ENCODE data around the gene MMP24. TPM values are rescaled to one million over a fixed set of nuclear protein-coding genes. Genes with fewer than 3 reads are reported as not detected.

The MMP24 gene
- polyA plus RNA-seq, 3 donors from 2014 or later = 0.06 to 0.17 TPM; not detected in 1

DNA sequence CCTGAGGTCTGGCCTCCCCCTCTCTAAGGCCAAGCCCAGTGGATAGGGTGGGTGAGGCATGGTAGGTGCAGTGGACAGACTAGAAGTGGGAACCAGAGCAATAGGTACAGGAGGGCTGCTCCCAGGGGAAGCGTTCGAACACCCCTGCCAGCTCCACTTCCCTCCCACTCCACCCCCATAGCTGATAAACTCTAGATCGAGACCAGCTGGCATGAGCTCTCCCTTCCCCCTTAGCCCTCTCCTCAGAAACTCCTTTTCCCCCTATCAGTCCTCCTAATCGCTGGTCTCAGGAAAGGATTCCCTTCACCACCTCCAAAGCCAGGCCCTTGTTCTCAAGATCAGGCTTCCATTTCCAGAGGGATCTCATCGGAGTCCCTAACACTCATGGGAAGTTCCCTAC, 71.8 kb downstream of the MMP24 start:
- H3K27me3 Mint-ChIP-seq (ENCODE audit: low read depth in 3 of 3) = peaks cover 3 to 5% (median 3%) of the 10 kb centered on the region in 3 donors
- no peak for DNase-seq
- H3K4me3 Mint-ChIP-seq = no peak overlapping the region
- peaks cover 0 to 5% of the 10 kb centered on the region in 2 donors for H3K4me1 Mint-ChIP-seq
- peaks cover 0 to 4% (median 0%) of the 10 kb centered on the region in 3 donors for H3K36me3 Mint-ChIP-seq
- H3K27ac Mint-ChIP-seq = peak overlapping the region in 1 of 6 donors; percentile 62
- H3K9me3 Mint-ChIP-seq = no peaks in the 10 kb centered on the region

- no peak overlapping the region for H3K27ac Mint-ChIP-seq
- H3K9me3 Mint-ChIP-seq = no peaks in the 10 kb centered on the region
- H3K36me3 Mint-ChIP-seq = peaks cover 0 to 4% (median 0%) of the 10 kb centered on the region in 3 donors
- H3K4me3 Mint-ChIP-seq = no peak overlapping the region
- peaks cover 2 to 13% of the 10 kb centered on the region in 2 donors for H3K4me1 Mint-ChIP-seq
- H3K27me3 Mint-ChIP-seq (ENCODE audit: low read depth in 3 of 3) = peaks cover 3 to 5% (median 3%) of the 10 kb centered on the region in 3 donors
- DNase-seq = no peak
Observed at GRCh38 chr20:35299780-35300179, 73.3 kb downstream of the MMP24 start.

DNA sequence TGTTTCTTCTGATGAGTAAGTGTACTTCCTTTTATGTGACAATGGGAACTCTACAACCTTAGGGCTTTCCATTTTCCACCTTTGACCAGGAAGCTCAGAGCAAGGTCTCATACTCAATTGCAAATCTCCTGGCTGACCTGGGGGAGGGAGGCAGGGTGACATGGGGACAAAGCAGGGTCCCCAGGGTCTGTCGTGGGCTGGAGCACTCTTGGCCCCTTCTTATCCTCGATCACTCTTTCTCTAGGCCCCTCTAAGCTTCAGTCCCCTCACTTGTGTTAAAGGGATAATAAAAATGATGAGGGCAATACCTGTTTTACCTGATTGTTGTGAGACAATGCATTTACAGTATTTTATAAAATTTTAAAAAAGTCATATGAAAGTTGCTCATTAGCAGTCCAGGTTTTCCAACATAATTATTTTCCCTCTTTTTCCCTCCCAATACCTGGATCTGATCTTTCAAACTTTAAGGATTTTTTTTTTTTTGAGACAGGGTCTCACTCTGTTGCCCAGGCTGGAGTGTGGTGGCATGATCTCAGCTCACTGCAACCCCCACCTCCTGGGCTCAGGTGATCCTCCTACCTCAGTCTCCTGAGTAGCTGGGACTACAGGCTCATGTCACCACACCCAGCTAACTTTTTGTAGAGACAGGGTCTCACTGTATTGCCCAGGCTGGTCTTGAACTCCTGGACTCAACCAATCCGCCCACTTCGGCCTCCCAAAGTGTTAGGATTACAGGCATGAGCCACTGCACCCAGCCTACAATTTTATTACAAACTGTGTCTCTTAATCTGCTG, 74.2 kb downstream of the MMP24 start:
- no peak overlapping the region for H3K4me3 Mint-ChIP-seq
- no peaks in the 10 kb centered on the region for H3K9me3 Mint-ChIP-seq
- H3K27ac Mint-ChIP-seq = no peak overlapping the region
- peaks cover 2 to 8% of the 10 kb centered on the region in 2 donors for H3K4me1 Mint-ChIP-seq
- H3K27me3 Mint-ChIP-seq (ENCODE audit: low read depth in 3 of 3) = peaks cover 3% of the 10 kb centered on the region in 3 donors
- peaks cover 0 to 4% (median 0%) of the 10 kb centered on the region in 3 donors for H3K36me3 Mint-ChIP-seq
- DNase-seq = no peak

DNA sequence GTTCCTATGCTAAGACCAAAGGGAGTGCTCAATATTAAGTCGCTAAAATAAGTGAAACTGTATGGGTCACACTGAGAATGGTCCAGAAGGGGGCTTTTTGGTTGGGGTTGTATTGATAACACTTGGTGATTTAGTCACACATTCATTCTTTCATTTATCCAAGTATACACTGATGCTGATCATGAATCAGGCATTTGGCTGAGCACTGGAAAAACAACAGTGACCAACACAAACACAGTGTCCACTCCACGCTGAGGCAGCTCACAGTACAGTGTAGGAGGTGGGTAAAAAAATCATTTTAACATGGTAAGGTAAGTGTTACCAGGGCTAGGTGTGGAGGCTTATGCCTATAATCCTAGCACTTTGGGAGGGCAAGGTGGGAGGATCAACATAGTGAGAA, 74.9 kb downstream of the MMP24 start:
- Mint-ChIP-seq H3K36me3 (peaks cover 0 to 4% (median 0%) of the 10 kb centered on the region in 3 donors), H3K9me3 (no peaks in the 10 kb centered on the region), H3K4me3 (no peak overlapping the region), H3K27me3 (ENCODE audit: low read depth in 3 of 3) (peaks cover 2 to 3% (median 2%) of the 10 kb centered on the region in 3 donors), H3K27ac (no peak overlapping the region), H3K4me1 (peaks cover 2 to 8% of the 10 kb centered on the region in 2 donors)
- no peak for DNase-seq

GRCh38 chr20:35302421-35303335, 76.2 kb downstream of the MMP24 start:
- H3K27ac Mint-ChIP-seq = no peak overlapping the region
- no peaks in the 10 kb centered on the region for H3K9me3 Mint-ChIP-seq
- H3K27me3 Mint-ChIP-seq (ENCODE audit: low read depth in 3 of 3) = peaks cover 0 to 3% (median 2%) of the 10 kb centered on the region in 3 donors
- H3K4me1 Mint-ChIP-seq = peaks cover 2 to 8% of the 10 kb centered on the region in 2 donors
- peaks cover 0 to 4% (median 0%) of the 10 kb centered on the region in 3 donors for H3K36me3 Mint-ChIP-seq
- no peak overlapping the region for H3K4me3 Mint-ChIP-seq
- no peak for DNase-seq

- DNase-seq = no peak
- Mint-ChIP-seq H3K27ac (no peak overlapping the region), H3K9me3 (no peaks in the 10 kb centered on the region)
Observed at GRCh38 chr20:35303382-35303734, 76.9 kb downstream of the MMP24 start.

GRCh38 chr20:35303735-35304491, 77.4 kb downstream of the MMP24 start:
- no peak overlapping the region for H3K4me3 Mint-ChIP-seq
- H3K27ac Mint-ChIP-seq = peak overlapping the region in 1 of 6 donors; percentile 37
- peaks cover 2 to 8% of the 10 kb centered on the region in 2 donors for H3K4me1 Mint-ChIP-seq
- peaks cover 0 to 4% (median 0%) of the 10 kb centered on the region in 3 donors for H3K36me3 Mint-ChIP-seq
- no peaks in the 10 kb centered on the region for H3K9me3 Mint-ChIP-seq
- H3K27me3 Mint-ChIP-seq (ENCODE audit: low read depth in 3 of 3) = peaks cover 0 to 3% (median 0%) of the 10 kb centered on the region in 3 donors
- DNase-seq = peak; percentile 66 to 78 (median 72)

More at GRCh38 chr20:35303382-35303734, 76.9 kb downstream of the MMP24 start:
- H3K36me3 Mint-ChIP-seq = peaks cover 0 to 4% (median 0%) of the 10 kb centered on the region in 3 donors
- H3K27me3 Mint-ChIP-seq (ENCODE audit: low read depth in 3 of 3) = peaks cover 0 to 3% (median 2%) of the 10 kb centered on the region in 3 donors
- peaks cover 2 to 8% of the 10 kb centered on the region in 2 donors for H3K4me1 Mint-ChIP-seq
- no peak overlapping the region for H3K4me3 Mint-ChIP-seq

GRCh38 chr20:35304956-35305355, 78.5 kb downstream of the MMP24 start:
- H3K9me3 Mint-ChIP-seq = no peaks in the 10 kb centered on the region
- no peak for DNase-seq
- H3K4me1 Mint-ChIP-seq = peaks cover 2 to 8% of the 10 kb centered on the region in 2 donors
- H3K4me3 Mint-ChIP-seq = no peak overlapping the region
- no peaks in the 10 kb centered on the region for H3K27me3 Mint-ChIP-seq (ENCODE audit: low read depth in 3 of 3)
- no peak overlapping the region for H3K27ac Mint-ChIP-seq
- peaks cover 0 to 4% (median 1%) of the 10 kb centered on the region in 3 donors for H3K36me3 Mint-ChIP-seq

- Mint-ChIP-seq H3K9me3 (no peaks in the 10 kb centered on the region), H3K4me1 (peaks cover 2 to 8% of the 10 kb centered on the region in 2 donors), H3K4me3 (no peak overlapping the region), H3K27me3 (ENCODE audit: low read depth in 3 of 3) (no peaks in the 10 kb centered on the region), H3K27ac (no peak overlapping the region), H3K36me3 (peaks cover 0 to 5% (median 4%) of the 10 kb centered on the region in 3 donors)
- DNase-seq = no peak
Observed at GRCh38 chr20:35305682-35306556, 79.4 kb downstream of the MMP24 start.

GRCh38 chr20:35306931-35307517, 80.5 kb downstream of the MMP24 start:
- Mint-ChIP-seq H3K36me3 (peaks cover 0 to 9% (median 1%) of the 10 kb centered on the region in 3 donors), H3K27ac (no peak overlapping the region), H3K27me3 (ENCODE audit: low read depth in 3 of 3) (no peaks in the 10 kb centered on the region), H3K4me3 (no peak overlapping the region), H3K9me3 (no peaks in the 10 kb centered on the region), H3K4me1 (peaks cover 2 to 8% of the 10 kb centered on the region in 2 donors)
- DNase-seq = no peak

DNA sequence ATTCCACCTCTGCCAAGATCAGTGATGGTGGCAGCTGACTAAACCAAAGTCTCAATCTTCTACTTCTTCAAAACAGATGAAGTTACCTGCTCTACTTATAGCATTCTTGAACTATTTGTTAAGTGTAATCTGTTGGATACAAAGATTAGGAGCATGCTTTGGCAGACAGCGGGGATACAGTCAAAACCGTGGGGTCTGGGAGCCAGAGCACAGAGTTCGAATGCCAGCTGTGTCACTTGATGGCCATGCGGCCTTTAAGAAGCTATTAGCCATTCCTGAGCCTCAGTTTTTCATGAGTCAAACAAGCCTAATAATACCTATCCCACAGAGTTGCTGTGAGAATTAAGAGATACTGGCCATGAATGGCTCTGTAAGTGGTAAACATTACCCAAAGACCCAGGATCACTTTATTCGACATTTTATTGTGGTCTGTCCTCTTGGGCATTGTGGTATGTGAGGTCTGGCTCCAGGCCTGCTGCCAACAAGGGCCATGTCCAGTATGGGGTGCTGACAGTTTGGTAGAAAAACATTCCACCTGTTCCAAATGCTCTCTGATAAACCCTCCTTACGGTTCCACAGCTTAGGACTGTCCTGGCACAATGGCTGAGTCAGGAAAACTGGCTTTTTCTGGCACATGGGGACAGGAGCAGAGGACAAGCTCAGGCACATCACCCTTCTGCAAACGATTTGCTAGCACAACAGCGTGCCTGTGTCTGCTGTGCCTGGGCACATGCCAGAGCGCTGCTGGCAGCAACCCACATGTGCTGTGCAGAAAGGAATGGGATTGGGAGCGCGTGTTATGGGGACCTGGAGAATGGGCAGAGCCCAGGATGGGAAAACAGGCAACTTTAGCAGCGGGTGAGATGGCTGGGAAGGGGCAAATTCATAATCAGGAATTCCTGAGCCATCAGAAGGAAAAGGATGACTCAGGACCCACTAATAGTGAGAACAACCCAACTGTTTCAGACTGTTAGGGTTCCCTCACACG, 81.5 kb downstream of the MMP24 start:
- Mint-ChIP-seq H3K4me3 (no peak overlapping the region), H3K36me3 (peaks cover 4 to 15% (median 10%) of the 10 kb centered on the region in 3 donors)

More for the DNA sequence above, 81.5 kb downstream of the MMP24 start:
- no peaks in the 10 kb centered on the region for H3K9me3 Mint-ChIP-seq
- H3K27ac Mint-ChIP-seq = peak overlapping the region in 1 of 6 donors; percentile 34
- H3K27me3 Mint-ChIP-seq (ENCODE audit: low read depth in 3 of 3) = peaks cover 0 to 1% (median 0%) of the 10 kb centered on the region in 3 donors
- DNase-seq = no peak
- peaks cover 2 to 17% of the 10 kb centered on the region in 2 donors for H3K4me1 Mint-ChIP-seq
